ENCODE data around the gene SDK2.

The SDK2 gene

GRCh38 chr17:73510981-73511718 lies 133.1 kb downstream of the SDK2 start:
- no peak for DNase-seq (ENCODE audit: low read depth in 3 of 3)

- DNase-seq (ENCODE audit: low read depth in 3 of 3), result no peak
Measured at GRCh38 chr17:73508931-73509605, 135.2 kb downstream of the SDK2 start.

GRCh38 chr17:73508057-73508930 lies 136.0 kb downstream of the SDK2 start:
- DNase-seq (ENCODE audit: low read depth in 3 of 3), result no peak

GRCh38 chr17:73506470-73507435 lies 137.5 kb downstream of the SDK2 start:
- no peak for DNase-seq (ENCODE audit: low read depth in 3 of 3)

- no peak for DNase-seq (ENCODE audit: low read depth in 3 of 3)
Measured at GRCh38 chr17:73503560-73503959, 140.7 kb downstream of the SDK2 start.

GRCh38 chr17:73500414-73500999 lies 143.7 kb downstream of the SDK2 start:
- DNase-seq (ENCODE audit: low read depth in 3 of 3), result no peak

GRCh38 chr17:73498886-73499554 lies 145.2 kb downstream of the SDK2 start:
- no peak for DNase-seq (ENCODE audit: low read depth in 3 of 3)

- DNase-seq (ENCODE audit: low read depth in 3 of 3), result no peak
Measured at GRCh38 chr17:73498176-73498575, 146.1 kb downstream of the SDK2 start.

- DNase-seq (ENCODE audit: low read depth in 3 of 3), result no peak
Measured at GRCh38 chr17:73497721-73498120, 146.5 kb downstream of the SDK2 start.

- no peak for DNase-seq (ENCODE audit: low read depth in 3 of 3)
Measured at GRCh38 chr17:73496232-73496631, 148.0 kb downstream of the SDK2 start.

GRCh38 chr17:73495641-73496040 lies 148.6 kb downstream of the SDK2 start:
- no peak for DNase-seq (ENCODE audit: low read depth in 3 of 3)

GRCh38 chr17:73494950-73495349 lies 149.3 kb downstream of the SDK2 start:
- DNase-seq (ENCODE audit: low read depth in 3 of 3), result no peak

- DNase-seq (ENCODE audit: low read depth in 3 of 3), result no peak
Measured at GRCh38 chr17:73493956-73494926, 150.0 kb downstream of the SDK2 start.

- DNase-seq (ENCODE audit: low read depth in 3 of 3), result no peak
Measured at GRCh38 chr17:73492821-73493814, 151.1 kb downstream of the SDK2 start.

GRCh38 chr17:73492125-73492820 lies 152.0 kb downstream of the SDK2 start:
- no peak for DNase-seq (ENCODE audit: low read depth in 3 of 3)

- DNase-seq (ENCODE audit: low read depth in 3 of 3), result no peak
Measured at GRCh38 chr17:73491648-73492047, 152.6 kb downstream of the SDK2 start.

GRCh38 chr17:73490851-73491250 lies 153.4 kb downstream of the SDK2 start:
- no peak for DNase-seq (ENCODE audit: low read depth in 3 of 3)

Data from stimulated activated CD4-positive, alpha-beta T cell treated with anti-CD3 and anti-CD28 coated beads, TNF-alpha, amount 100 ng/mL, for 4 hours (primary cell).